GM23338 (cell line): Measurements from ENCODE around the gene C12orf56. TPM values are rescaled to one million over a fixed set of nuclear protein-coding genes. Genes with fewer than 3 reads are reported as not detected.
"Not testable (repeated sequence)": the region's sequence is repeated elsewhere in the genome, so short reads cannot be mapped to it uniquely, and the experiment has no call there.

ENCODE experiments used
- ATAC-seq: fragments of 200-7000 bp; cut with Tn5 transposase; 3 replicates; pipeline ENCODE4 v1.9.1; 2020
- DNase-seq: peaks from one replicate; pipeline ENCODE4 v3.0.0-alpha.2; 2015; ENCODE audit warnings: low spot score
- H2AFZ ChIP-seq: fragments of 200-600 bp; sonication (generic); 2 replicates; pipeline ENCODE4 v1.8.0; 2016; ENCODE audit warnings: antibody characterized with exemption, mild to moderate bottlenecking, moderate library complexity
- H3F3A ChIP-seq: fragments of 200-600 bp; sonication (generic); replicated peaks from 2 replicates; pipeline ENCODE4 v1.8.0; 2017; ENCODE audit warnings: antibody characterized with exemption, mixed run types, low read depth
- H3K27ac ChIP-seq: fragments of 200-600 bp; sonication (generic); 2 replicates; pipeline ENCODE4 v1.6.1; 2016; ENCODE audit warnings: low read depth
- H3K27me3 ChIP-seq: fragments of 200-600 bp; sonication (generic); 2 replicates; pipeline ENCODE4 v1.8.0; 2016; ENCODE audit warnings: mild to moderate bottlenecking, mixed run types, moderate library complexity; ENCODE audit not compliant: insufficient read depth
- H3K36me3 ChIP-seq: fragments of 200-600 bp; sonication (generic); 2 replicates; pipeline ENCODE4 v1.8.0; 2016; ENCODE audit warnings: mild to moderate bottlenecking; ENCODE audit not compliant: insufficient read depth
- H3K4me1 ChIP-seq: fragments of 200-600 bp; sonication (generic); 2 replicates; pipeline ENCODE4 v1.8.0; 2016; ENCODE audit warnings: mild to moderate bottlenecking, moderate library complexity; ENCODE audit not compliant: insufficient read depth
- H3K4me2 ChIP-seq: fragments of 200-600 bp; sonication (generic); 2 replicates; pipeline ENCODE4 v1.7.1; 2017; ENCODE audit warnings: mixed run types
- H3K4me3 ChIP-seq: fragments of 200-600 bp; sonication (generic); 2 replicates; pipeline ENCODE4 v1.6.1; 2016; ENCODE audit warnings: mixed run types
- H3K79me2 ChIP-seq: fragments of 200-600 bp; sonication (generic); replicated peaks from 2 replicates; pipeline ENCODE4 v1.8.0; 2017; ENCODE audit warnings: mild to moderate bottlenecking; ENCODE audit not compliant: insufficient read depth
- H3K9me2 ChIP-seq: fragments of 200-600 bp; sonication (generic); 2 replicates; pipeline ENCODE4 v1.8.0; 2017; ENCODE audit not compliant: insufficient read depth
- H4K20me1 ChIP-seq: fragments of 200-600 bp; sonication (generic); replicated peaks from 2 replicates; pipeline ENCODE4 v1.8.0; 2017; ENCODE audit warnings: mild to moderate bottlenecking; ENCODE audit not compliant: insufficient read depth
- H3K27ac Mint-ChIP-seq: 2 replicates; pipeline ENCODE4 v1.8.0; 2020; ENCODE audit warnings: inconsistent platforms, mild to moderate bottlenecking, moderate library complexity, mixed read lengths
- H3K27me3 Mint-ChIP-seq: 3 replicates; pipeline ENCODE4 v1.8.0; 2022; ENCODE audit warnings: low read depth, mild to moderate bottlenecking, moderate library complexity, mixed read lengths, inconsistent platforms; ENCODE audit not compliant: insufficient read depth, poor library complexity
- H3K36me3 Mint-ChIP-seq: 3 replicates; pipeline ENCODE4 v1.8.0; 2021; ENCODE audit warnings: low read depth, mild to moderate bottlenecking, inconsistent platforms, moderate library complexity, mixed read lengths
- H3K4me1 Mint-ChIP-seq: 3 replicates; pipeline ENCODE4 v1.8.0; 2020; ENCODE audit warnings: mild to moderate bottlenecking, inconsistent platforms, mixed read lengths
- H3K4me3 Mint-ChIP-seq: 3 replicates; pipeline ENCODE4 v1.8.0; 2021; ENCODE audit warnings: moderate library complexity, mild to moderate bottlenecking, inconsistent platforms, mixed read lengths
- H3K9me3 Mint-ChIP-seq: 3 replicates; pipeline ENCODE4 v1.8.0; 2020; ENCODE audit warnings: moderate library complexity, mild to moderate bottlenecking, inconsistent platforms, mixed read lengths
- polyA plus RNA-seq: library from polyadenylated mRNA; unstranded; fragments of >200 nt; fragmentation: Nextera tagmentation; extraction: Ambion mirVana; gene quantifications from 2 replicates; pipeline ENCODE4 v1.2.1, GENCODE V29; 2016
- total RNA-seq: library from RNA; depleted of rRNA; stranded (reverse); fragments of >200 nt; shearing (Covaris generic); gene quantifications from 2 replicates; pipeline ENCODE4 v1.2.3, GENCODE V29; 2014
- TF ChIP-seq, protein P1 (sequence below), 2 experiments: fragments of 200-600 bp in 1 of 2; sonication (generic) in 1 of 2; conservative IDR thresholded peaks; 2 replicates each; pipeline versions ENCODE4 v1.5.1 to v1.6.1; 2016 to 2017; ENCODE audit warnings: antibody characterized with exemption in 2 of 2, low read depth in 2 of 2, mild to moderate bottlenecking in 2 of 2, moderate library complexity in 1 of 2
- TF ChIP-seq, protein P2 (sequence below): IDR thresholded peaks from 2 replicates; pipeline ENCODE4 v1.6.1; 2016; ENCODE audit warnings: antibody characterized with exemption

The C12orf56 gene
- total and polyA plus RNA-seq, 2 experiments from 2014 or later, result 6.4 to 9.3 TPM

DNA sequence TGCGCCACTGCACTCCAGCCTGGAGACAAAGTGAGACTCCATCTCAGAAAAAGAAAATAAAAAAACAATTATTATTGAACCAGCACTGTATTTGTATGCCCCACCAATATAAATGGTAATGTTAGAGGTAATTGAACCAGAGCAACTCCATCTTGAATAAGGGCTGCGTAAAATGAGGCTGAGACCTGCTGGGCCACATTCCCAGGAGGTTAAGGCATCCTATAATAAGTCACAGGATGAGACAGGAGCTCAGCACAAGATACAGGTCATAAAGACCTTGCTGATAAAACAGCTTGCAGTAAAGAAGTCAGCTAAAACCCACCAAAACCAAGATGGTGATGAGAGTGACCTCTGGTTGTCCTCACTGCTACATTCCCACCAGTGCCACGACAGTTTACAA lies 29.4 kb downstream of the C12orf56 start:
- not testable (repeated sequence) for H3K27me3 Mint-ChIP-seq, H3K27me3 ChIP-seq, H3K4me1 Mint-ChIP-seq, H3K4me3 Mint-ChIP-seq, H3K27ac ChIP-seq, H3K79me2 ChIP-seq, DNase-seq, H3K36me3 Mint-ChIP-seq, H3K36me3 ChIP-seq, ATAC-seq, H3K27ac Mint-ChIP-seq, H3F3A ChIP-seq, H3K4me2 ChIP-seq, H3K9me2 ChIP-seq, H4K20me1 ChIP-seq, H2AFZ ChIP-seq, H3K4me1 ChIP-seq, H3K4me3 ChIP-seq
- peaks cover 14% of the 10 kb centered on the region for H3K9me3 Mint-ChIP-seq

DNA sequence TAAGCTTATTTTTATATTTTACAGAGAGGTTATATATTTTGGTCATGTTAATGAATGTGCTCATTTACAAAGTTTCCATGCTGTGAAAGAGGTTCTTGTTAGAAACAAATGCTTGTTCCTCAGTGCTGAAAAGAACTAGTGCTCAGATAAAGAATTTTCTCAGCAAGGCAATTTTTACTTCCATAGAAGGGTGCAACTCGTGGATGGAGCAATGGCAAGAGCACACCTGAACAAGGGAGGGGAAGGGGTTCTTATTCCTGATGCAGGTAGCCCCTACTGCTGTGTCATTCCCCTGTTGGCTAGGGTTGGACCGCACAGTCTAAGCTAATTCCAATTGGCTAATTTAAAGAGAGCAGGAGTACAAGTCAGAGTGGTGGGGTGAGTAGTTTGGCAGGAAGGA lies 34.3 kb downstream of the C12orf56 start:
- not testable (repeated sequence) for H3K4me3 ChIP-seq, H3F3A ChIP-seq, H3K27me3 Mint-ChIP-seq

DNA sequence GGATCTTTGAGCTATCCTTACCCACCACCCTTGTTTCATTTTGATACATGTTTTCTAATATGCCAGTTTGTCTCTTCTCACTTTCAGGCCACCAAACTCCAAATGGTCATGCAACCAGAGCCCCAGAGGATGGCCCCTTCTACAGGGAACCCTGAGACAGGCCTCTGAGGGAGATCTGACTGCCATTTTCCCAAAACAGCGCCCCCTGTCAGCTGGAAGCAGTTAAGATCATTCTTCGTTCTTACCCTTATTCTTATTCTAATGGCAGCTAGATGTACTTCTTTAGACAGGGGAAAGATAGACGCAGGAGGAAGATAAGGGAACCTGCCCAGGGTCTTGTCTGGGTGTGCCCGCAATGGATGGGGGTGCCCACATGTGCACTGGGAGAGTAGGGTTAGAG lies 38.4 kb downstream of the C12orf56 start:
- peaks cover 73% of the 10 kb centered on the region for H3K9me3 Mint-ChIP-seq
- peak; percentile 26 for DNase-seq

More for the DNA sequence above, 34.3 kb downstream of the C12orf56 start:
- not testable (repeated sequence) for H2AFZ ChIP-seq, H3K27me3 ChIP-seq, H3K4me1 Mint-ChIP-seq, H3K27ac Mint-ChIP-seq, H3K27ac ChIP-seq, H3K4me1 ChIP-seq, DNase-seq, H3K79me2 ChIP-seq, H4K20me1 ChIP-seq, H3K4me3 Mint-ChIP-seq, ATAC-seq, H3K36me3 ChIP-seq, H3K9me2 ChIP-seq, H3K4me2 ChIP-seq
- peaks cover 44% of the 10 kb centered on the region for H3K9me3 Mint-ChIP-seq
- H3K36me3 Mint-ChIP-seq, result peaks cover 35% of the 10 kb centered on the region

More for the DNA sequence above, 38.4 kb downstream of the C12orf56 start:
- Histone ChIP-seq H3K27me3 (no peaks in the 10 kb centered on the region), H3K4me1 (no peaks in the 10 kb centered on the region), H3K27ac (no peak overlapping the region), H3F3A (no peaks in the 10 kb centered on the region), H3K36me3 (peaks cover 28% of the 10 kb centered on the region), H4K20me1 (no peaks in the 10 kb centered on the region; the same call in 1 of the 2 replicates), H3K4me2 (no peak overlapping the region), H2AFZ (no peak overlapping the region), H3K4me3 (no peak overlapping the region), H3K79me2 (no peaks in the 10 kb centered on the region), H3K9me2 (no peaks in the 10 kb centered on the region)
- Mint-ChIP-seq H3K27me3 (no peaks in the 10 kb centered on the region), H3K36me3 (peaks cover 68% of the 10 kb centered on the region), H3K4me1 (no peaks in the 10 kb centered on the region), H3K4me3 (no peak overlapping the region), H3K27ac (no peak overlapping the region)
- ATAC-seq, result no peak
- TF ChIP-seq, protein P1, sequence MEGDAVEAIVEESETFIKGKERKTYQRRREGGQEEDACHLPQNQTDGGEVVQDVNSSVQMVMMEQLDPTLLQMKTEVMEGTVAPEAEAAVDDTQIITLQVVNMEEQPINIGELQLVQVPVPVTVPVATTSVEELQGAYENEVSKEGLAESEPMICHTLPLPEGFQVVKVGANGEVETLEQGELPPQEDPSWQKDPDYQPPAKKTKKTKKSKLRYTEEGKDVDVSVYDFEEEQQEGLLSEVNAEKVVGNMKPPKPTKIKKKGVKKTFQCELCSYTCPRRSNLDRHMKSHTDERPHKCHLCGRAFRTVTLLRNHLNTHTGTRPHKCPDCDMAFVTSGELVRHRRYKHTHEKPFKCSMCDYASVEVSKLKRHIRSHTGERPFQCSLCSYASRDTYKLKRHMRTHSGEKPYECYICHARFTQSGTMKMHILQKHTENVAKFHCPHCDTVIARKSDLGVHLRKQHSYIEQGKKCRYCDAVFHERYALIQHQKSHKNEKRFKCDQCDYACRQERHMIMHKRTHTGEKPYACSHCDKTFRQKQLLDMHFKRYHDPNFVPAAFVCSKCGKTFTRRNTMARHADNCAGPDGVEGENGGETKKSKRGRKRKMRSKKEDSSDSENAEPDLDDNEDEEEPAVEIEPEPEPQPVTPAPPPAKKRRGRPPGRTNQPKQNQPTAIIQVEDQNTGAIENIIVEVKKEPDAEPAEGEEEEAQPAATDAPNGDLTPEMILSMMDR (conservative IDR thresholded peaks at IDR 0.05; ENCODE audit: low read depth in 2 of 2), result peak; percentile 56 to 57
- TF ChIP-seq, protein P2, sequence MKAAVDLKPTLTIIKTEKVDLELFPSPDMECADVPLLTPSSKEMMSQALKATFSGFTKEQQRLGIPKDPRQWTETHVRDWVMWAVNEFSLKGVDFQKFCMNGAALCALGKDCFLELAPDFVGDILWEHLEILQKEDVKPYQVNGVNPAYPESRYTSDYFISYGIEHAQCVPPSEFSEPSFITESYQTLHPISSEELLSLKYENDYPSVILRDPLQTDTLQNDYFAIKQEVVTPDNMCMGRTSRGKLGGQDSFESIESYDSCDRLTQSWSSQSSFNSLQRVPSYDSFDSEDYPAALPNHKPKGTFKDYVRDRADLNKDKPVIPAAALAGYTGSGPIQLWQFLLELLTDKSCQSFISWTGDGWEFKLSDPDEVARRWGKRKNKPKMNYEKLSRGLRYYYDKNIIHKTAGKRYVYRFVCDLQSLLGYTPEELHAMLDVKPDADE, result no peak
